ENCODE results near the gene PCOLCE2. TPM values are rescaled to one million over a fixed set of nuclear protein-coding genes. Genes with fewer than 3 reads are reported as not detected.

Gene PCOLCE2
- total and polyA plus RNA-seq, 10 of the 15 experiments (the other 5 are each of a cell fraction or from before 2014, with no cell fraction given) = 0.11 to 7.6 (median 0.40) TPM

GRCh38 chr3:142929109-142929508 is 40.2 kb upstream of the PCOLCE2 start (continued):
- TF ChIP-seq, protein P1, sequence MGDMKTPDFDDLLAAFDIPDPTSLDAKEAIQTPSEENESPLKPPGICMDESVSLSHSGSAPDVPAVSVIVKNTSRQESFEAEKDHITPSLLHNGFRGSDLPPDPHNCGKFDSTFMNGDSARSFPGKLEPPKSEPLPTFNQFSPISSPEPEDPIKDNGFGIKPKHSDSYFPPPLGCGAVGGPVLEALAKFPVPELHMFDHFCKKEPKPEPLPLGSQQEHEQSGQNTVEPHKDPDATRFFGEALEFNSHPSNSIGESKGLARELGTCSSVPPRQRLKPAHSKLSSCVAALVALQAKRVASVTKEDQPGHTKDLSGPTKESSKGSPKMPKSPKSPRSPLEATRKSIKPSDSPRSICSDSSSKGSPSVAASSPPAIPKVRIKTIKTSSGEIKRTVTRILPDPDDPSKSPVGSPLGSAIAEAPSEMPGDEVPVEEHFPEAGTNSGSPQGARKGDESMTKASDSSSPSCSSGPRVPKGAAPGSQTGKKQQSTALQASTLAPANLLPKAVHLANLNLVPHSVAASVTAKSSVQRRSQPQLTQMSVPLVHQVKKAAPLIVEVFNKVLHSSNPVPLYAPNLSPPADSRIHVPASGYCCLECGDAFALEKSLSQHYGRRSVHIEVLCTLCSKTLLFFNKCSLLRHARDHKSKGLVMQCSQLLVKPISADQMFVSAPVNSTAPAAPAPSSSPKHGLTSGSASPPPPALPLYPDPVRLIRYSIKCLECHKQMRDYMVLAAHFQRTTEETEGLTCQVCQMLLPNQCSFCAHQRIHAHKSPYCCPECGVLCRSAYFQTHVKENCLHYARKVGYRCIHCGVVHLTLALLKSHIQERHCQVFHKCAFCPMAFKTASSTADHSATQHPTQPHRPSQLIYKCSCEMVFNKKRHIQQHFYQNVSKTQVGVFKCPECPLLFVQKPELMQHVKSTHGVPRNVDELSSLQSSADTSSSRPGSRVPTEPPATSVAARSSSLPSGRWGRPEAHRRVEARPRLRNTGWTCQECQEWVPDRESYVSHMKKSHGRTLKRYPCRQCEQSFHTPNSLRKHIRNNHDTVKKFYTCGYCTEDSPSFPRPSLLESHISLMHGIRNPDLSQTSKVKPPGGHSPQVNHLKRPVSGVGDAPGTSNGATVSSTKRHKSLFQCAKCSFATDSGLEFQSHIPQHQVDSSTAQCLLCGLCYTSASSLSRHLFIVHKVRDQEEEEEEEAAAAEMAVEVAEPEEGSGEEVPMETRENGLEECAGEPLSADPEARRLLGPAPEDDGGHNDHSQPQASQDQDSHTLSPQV (IDR thresholded peaks at IDR 0.05) = no peak
- no peak for TF ChIP-seq MEF2A (IDR thresholded peaks at IDR 0.05; ENCODE audit: insufficient read depth, low read depth, low read length)
- no peak for TF ChIP-seq ZBED1 (IDR thresholded peaks at IDR 0.05; ENCODE audit: borderline replicate concordance)
- TF ChIP-seq RAD21 (IDR thresholded peaks at IDR 0.05; ENCODE audit: insufficient read depth, low read depth, low read length) = peak; percentile 65
- peak; percentile 65; the same call in 1 of the 2 replicates for TF ChIP-seq SMC3 (IDR thresholded peaks at IDR 0.05; ENCODE audit: borderline replicate concordance, low read length)
- TF ChIP-seq ZBTB33 (IDR thresholded peaks at IDR 0.05) = no peak
- TF ChIP-seq, protein P2, sequence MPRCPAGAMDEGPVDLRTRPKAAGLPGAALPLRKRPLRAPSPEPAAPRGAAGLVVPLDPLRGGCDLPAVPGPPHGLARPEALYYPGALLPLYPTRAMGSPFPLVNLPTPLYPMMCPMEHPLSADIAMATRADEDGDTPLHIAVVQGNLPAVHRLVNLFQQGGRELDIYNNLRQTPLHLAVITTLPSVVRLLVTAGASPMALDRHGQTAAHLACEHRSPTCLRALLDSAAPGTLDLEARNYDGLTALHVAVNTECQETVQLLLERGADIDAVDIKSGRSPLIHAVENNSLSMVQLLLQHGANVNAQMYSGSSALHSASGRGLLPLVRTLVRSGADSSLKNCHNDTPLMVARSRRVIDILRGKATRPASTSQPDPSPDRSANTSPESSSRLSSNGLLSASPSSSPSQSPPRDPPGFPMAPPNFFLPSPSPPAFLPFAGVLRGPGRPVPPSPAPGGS (IDR thresholded peaks at IDR 0.05; ENCODE audit: borderline replicate concordance, insufficient read depth, low read depth, low read length, poor library complexity, severe bottlenecking) = no peak
- TF ChIP-seq SMARCA5 (IDR thresholded peaks at IDR 0.05) = no peak
- no peak for TF ChIP-seq SIX5 (IDR thresholded peaks at IDR 0.05; ENCODE audit: low read depth, low read length, severe bottlenecking)
- no peak for TF ChIP-seq USF1 (IDR thresholded peaks at IDR 0.05; ENCODE audit: borderline replicate concordance, extremely low read length, insufficient read depth, low read depth, low read length)
- no peak for TF ChIP-seq EZH2 (IDR thresholded peaks at IDR 0.05; ENCODE audit: borderline replicate concordance, control insufficient read depth, low read depth, low read length)
- TF ChIP-seq RCOR1 (conservative IDR thresholded peaks at IDR 0.05; ENCODE audit: low read depth, low read length) = no peak
- TF ChIP-seq BRCA1 (IDR thresholded peaks at IDR 0.05; ENCODE audit: low read depth, low read length) = no peak

All from GM12878 (cell line).